ENCODE data around the gene LUC7L3.

DNA sequence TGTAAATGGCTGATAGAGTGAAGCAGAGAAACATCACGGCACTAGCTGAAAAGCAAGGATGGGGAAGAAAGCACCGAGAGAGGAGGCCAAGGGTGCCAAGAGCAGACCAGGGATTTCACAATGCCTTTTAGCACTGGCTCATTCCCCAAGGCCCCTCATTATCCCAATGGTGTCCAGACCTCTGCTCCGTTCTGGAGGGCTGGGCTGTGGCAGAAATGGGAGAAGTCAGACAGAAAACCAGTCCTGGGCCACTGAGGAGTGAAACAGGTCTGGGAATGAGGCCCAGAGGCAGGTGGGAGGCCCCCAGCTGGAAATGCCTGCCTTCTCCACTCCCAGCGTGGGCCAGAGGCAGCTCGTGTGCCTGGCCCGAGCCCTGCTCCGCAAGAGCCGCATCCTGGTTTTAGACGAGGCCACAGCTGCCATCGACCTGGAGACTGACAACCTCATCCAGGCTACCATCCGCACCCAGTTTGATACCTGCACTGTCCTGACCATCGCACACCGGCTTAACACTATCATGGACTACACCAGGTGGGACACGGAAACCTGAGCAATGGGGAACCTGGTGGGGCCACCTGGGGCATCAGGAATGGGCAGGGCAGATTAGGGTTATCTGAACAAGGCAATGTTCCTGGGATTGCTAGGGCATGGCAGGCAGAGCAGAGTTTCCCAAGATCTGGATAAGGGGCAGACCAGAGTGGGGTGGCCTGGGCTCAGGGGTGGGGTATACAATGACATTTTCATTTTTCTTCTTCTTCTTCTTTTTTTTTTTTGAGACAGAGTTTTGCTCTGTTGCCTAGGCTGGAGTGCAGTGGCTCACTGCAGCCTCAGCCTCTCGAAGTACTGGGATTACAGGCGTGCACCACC, 32.0 kb upstream of the LUC7L3 start:
- TF ChIP-seq, protein P1, sequence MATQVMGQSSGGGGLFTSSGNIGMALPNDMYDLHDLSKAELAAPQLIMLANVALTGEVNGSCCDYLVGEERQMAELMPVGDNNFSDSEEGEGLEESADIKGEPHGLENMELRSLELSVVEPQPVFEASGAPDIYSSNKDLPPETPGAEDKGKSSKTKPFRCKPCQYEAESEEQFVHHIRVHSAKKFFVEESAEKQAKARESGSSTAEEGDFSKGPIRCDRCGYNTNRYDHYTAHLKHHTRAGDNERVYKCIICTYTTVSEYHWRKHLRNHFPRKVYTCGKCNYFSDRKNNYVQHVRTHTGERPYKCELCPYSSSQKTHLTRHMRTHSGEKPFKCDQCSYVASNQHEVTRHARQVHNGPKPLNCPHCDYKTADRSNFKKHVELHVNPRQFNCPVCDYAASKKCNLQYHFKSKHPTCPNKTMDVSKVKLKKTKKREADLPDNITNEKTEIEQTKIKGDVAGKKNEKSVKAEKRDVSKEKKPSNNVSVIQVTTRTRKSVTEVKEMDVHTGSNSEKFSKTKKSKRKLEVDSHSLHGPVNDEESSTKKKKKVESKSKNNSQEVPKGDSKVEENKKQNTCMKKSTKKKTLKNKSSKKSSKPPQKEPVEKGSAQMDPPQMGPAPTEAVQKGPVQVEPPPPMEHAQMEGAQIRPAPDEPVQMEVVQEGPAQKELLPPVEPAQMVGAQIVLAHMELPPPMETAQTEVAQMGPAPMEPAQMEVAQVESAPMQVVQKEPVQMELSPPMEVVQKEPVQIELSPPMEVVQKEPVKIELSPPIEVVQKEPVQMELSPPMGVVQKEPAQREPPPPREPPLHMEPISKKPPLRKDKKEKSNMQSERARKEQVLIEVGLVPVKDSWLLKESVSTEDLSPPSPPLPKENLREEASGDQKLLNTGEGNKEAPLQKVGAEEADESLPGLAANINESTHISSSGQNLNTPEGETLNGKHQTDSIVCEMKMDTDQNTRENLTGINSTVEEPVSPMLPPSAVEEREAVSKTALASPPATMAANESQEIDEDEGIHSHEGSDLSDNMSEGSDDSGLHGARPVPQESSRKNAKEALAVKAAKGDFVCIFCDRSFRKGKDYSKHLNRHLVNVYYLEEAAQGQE (IDR thresholded peaks at IDR 0.05; ENCODE audit: insufficient replicate concordance, low read depth): no peak
- TF ChIP-seq, protein P2, sequence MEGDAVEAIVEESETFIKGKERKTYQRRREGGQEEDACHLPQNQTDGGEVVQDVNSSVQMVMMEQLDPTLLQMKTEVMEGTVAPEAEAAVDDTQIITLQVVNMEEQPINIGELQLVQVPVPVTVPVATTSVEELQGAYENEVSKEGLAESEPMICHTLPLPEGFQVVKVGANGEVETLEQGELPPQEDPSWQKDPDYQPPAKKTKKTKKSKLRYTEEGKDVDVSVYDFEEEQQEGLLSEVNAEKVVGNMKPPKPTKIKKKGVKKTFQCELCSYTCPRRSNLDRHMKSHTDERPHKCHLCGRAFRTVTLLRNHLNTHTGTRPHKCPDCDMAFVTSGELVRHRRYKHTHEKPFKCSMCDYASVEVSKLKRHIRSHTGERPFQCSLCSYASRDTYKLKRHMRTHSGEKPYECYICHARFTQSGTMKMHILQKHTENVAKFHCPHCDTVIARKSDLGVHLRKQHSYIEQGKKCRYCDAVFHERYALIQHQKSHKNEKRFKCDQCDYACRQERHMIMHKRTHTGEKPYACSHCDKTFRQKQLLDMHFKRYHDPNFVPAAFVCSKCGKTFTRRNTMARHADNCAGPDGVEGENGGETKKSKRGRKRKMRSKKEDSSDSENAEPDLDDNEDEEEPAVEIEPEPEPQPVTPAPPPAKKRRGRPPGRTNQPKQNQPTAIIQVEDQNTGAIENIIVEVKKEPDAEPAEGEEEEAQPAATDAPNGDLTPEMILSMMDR (IDR thresholded peaks at IDR 0.05; ENCODE audit: insufficient read depth, low read length): no peak
- TF ChIP-seq GABPA (IDR thresholded peaks at IDR 0.05; ENCODE audit: low read depth): no peak
- TF ChIP-seq POLR2AphosphoS5 (IDR thresholded peaks at IDR 0.05; ENCODE audit: low read depth): no peak
- no peak for TF ChIP-seq SPI1 (IDR thresholded peaks at IDR 0.05; ENCODE audit: borderline replicate concordance, low read depth)
